ENCODE data around the gene SMYD4.

- TF ChIP-seq POLR2A (IDR thresholded peaks at IDR 0.05) (no peak), CTCF (IDR thresholded peaks at IDR 0.05) (no peak), EP300 (IDR thresholded peaks at IDR 0.05) (no peak)
Observed at GRCh38 chr17:1776328-1776727, 53.4 kb downstream of the SMYD4 start.

Measured in tibial nerve (tissue), 4 donors.